DMS153 (cell line): ENCODE data around the gene AGFG1.
A peak's percentile ranks its signal among the peaks of the same experiment; 100 is the strongest.

Experiments used
- DNase-seq: peaks from one replicate; lab custom pipeline; 2025; lab: John Stamatoyannopoulos, UW

AGFG1 gene, protein sequence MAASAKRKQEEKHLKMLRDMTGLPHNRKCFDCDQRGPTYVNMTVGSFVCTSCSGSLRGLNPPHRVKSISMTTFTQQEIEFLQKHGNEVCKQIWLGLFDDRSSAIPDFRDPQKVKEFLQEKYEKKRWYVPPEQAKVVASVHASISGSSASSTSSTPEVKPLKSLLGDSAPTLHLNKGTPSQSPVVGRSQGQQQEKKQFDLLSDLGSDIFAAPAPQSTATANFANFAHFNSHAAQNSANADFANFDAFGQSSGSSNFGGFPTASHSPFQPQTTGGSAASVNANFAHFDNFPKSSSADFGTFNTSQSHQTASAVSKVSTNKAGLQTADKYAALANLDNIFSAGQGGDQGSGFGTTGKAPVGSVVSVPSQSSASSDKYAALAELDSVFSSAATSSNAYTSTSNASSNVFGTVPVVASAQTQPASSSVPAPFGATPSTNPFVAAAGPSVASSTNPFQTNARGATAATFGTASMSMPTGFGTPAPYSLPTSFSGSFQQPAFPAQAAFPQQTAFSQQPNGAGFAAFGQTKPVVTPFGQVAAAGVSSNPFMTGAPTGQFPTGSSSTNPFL

DNA sequence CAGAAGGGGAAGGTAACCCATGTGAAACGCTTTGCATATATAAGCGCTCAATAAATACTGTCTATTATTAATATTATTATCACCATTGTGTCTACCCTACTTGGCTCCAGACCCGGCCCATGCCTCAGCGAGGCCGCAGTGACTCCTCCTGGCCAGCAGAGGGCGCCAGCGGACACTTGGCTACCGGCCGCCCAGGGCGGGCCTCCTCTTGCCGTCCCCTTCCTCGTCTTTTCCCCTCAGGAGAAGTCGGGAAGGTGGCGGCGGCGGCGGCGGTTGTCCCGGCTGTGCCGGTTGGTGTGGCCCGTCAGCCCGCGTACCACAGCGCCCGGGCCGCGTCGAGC, at the start of gene AGFG1:
AGFG1 (plus strand) TSS at position 233 of the 341 bp plus-strand sequence. CDS start 266 bp downstream, outside the sequence.
- peak; percentile 61 for DNase-seq

DNA sequence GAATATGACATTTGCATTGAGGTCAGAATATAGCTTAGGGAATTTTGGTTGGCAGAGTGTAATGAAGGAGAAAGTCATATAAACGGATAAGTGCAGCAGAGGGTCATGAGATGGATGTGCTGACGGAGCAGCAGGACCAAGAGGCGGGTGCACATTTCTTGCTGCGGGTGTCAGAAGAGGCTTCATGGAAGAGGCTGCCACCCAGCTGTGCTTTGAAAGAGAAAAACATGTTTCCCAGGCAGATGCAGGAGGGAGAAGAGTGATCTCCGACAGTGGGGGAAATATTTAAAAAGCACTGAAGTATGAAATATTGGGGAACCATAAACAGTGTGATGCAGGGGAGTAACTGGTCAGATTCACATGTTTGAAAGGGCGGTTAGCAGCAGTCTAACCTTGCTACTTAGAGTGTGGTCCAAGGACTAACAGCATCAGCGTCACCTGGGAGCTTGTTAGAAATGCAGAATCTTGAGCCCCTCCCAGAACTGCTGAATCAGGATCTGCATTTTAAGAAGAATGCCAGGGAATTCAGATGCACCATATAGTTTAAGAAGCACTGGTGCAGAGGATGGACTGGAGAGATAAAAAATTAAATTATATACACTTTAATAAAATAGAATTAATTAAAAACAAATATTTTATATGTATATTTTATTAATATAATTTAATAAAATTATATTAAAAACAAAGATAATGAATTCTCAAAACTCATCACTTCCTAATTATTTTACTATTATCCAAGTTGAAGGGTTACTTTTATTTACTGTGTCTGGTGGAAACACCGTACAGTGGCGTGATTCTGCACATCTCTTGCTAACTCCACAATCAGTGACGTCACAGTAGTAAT, 48.1 kb upstream of the AGFG1 start:
- no peak for DNase-seq

DNA sequence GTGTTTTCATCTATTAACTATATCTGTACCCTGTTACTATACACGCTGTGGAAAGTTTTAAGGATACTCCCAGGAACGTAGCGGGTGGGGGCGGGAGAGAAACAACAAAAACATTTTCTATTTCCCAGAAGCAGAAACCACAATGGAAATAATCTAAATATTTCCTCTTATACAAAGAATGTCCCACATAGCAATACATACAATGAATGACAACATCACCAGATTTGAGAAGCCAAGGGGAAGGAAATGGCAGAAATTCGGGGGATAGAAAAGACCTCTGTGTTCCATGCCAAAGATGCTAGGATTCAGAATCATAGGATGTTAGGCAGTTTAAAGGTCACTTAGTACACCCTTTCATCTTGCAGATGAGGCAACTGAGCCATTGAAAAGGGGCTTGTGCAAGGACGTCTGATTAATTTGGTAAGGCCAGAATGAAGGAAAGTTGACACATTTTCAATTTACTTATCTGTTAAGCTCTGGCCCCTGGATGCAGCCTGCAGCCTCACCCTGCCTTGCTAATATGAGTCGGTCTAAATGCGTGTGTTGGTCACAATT, 43.1 kb upstream of the AGFG1 start:
- DNase-seq, result no peak

DNA sequence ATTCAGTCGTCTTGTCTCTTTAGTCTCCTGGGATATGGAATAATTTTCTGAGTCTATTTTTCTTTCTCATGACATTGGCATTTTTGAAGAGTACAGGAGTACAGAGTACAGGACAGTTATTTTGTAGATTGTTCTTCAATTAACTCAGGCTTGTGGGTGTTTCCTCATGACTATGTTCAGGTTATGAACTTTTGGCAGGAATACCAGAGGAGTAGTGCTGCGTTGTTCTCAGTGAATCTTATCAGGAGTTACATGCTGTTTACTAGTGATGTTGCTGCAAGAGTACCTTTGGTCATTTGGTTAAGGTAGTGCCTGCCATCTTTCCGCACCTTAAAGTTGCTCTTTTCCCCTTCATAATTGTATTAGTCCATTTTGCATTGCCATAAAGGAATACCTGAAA, 41.3 kb upstream of the AGFG1 start:
- no peak for DNase-seq

DNA sequence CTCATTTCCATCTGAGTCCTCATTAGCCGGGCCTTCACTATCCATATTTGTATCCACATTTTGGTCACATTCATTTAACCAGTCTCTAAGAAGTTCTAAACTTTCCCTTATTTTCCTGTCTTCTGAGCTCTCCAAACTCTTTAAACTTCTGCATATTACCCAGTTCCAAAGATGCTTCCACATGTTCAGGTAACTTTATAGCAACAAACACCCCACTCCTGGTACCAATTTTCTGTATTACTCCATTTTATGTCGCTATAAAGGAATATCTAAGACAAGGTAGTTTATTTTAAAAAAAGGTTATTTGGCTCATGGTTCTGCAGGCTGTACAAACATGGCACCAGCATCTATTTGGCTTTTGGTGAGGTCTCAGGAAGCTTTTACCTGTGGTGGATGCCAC, 38.8 kb upstream of the AGFG1 start:
- no peak for DNase-seq

DNA sequence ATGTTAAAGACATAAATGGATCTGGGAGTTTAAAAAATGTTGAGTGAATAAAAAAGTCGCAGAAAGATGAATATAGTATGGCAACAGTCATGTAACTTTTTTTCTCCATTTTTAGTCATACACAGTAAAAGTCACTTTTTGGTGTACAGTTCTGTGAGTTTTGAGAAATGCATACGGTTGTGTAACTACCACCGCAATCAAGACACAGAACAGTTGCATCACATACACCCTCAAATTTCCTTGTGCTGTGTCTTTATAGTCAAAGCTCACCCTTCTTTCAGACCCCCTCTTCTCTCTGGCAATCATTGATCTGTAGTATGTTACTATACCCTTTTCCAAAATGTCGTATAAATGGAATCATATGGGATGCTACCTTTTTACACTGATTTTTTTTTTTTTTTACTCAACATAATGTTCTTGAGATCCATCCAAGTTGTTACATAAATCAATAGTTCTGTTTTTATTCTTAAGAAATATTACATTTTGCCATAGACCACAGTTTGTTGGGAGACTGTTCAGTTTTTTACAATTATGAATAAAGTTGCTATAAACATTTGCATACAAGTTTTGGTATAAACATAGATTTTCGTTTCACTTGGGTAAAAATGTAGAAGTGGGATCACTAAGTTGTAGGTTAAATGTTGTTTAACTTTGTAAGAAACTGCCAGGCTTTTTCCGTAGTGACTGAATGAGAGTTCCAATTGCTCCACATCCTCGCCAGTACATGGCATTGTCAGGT, 35.4 kb upstream of the AGFG1 start:
- DNase-seq, result no peak

DNA sequence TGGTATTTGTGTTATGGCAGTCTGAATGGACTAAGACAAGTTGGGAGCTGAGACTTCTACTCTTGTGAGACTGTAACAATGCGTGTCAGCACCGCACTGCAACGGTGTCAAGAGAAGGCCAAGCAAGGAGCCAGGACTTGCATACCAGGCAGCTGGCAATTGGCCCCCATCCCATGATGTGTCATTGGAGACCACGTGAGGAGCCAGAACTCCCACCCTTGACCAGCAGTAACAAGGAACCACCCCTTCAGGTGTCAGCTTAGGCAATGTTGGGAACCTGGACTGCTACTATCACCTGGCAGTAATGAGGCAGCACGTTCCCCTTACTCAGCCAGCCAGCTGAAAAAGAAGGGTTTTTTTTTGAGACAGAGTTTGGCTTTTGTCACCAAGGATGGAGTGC, 32.7 kb upstream of the AGFG1 start:
- DNase-seq, result no peak

DNA sequence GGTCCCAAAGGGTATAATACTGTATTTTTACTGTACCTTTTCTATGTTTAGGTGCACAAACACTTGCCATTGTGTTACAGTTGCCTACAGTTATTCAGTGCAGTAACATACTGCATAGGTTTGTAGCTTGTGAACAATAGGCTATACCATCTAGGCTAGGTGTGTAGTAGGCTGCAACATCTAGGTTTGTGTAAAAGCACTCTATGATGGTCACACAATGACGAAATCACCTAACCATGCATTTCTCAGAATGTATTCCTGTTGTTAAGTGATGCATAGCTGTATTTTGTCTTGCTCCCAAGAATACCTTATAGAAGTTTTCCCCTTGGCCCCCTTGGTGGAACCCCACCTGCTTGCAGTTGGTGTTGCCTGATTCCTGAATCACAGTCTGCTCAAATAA, 29.3 kb upstream of the AGFG1 start:
- no peak for DNase-seq

DNA sequence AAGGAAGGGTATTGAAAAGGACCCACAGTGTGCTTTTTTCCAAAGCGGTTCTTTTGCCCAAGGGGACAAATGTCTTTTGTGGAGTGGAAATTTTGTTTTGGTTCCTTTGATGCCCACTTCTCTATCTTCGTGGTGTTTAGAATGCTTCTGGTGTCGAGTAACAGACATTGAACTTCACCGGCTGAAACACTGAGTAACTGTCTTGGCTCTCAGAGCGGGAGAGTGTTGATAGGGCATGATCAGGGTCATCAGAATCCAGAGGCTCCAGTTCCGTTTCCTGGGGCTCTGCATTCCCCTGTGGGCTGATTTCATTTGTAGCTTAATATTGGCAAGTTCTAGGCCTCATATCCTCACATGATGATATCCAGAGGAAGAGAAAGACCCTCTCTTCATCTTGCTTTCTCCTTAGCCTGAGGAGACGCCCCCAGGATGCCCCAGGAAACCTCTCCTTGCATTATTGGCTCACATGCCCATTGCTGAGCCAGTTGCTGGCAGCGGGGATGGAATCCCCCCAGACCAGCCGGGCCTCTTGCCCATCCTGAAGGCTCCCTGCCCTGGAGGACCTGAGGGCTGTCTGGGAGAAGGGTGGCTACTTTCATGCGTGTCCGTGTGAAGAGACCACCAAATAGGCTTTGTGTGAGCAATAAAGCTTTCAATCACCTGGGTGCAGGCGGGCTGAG, 27.9 kb upstream of the AGFG1 start:
- no peak for DNase-seq

DNA sequence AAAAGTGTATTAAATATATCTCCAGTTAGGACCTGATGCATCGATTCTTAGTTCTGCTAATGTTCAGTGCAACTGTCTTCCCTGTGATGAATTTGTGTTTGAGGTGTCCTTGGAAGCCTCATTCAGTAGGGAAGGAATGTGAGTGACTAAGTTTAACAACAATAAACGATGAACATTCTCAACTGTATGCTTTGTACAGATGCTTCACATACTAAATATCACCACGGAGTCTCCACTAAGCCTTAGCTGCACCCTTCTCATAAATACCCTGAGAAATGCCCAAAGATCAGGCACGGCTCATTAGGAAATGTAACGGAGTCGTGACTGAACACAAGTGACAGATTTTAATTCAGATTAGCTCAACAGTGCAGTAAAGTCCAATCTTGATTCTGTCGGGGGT, 24.4 kb upstream of the AGFG1 start:
- DNase-seq, result no peak

DNA sequence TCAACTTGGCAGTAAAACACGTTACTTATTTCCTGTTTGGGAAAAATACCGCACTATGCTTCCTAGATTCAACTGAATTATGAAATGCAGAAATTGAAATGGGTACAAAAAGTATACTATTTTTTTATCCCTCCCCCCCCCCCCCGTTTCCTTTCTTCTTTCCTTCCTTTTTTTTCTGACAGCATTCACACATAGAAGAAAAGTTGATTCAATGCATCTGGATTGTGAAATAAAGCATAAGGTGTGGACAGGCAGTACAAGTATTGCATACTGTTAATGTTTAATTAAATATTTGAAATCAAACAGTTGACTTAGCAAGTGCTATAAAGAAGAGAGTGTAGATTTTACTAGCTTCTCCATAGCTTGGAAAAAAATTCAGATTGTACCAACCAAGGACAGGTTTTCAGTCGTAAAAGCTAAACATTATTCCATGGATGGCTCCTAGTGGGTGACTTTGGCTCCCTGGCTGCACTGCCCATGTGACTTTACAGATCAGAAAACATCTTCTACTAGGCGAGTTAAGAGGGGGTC, 21.6 kb upstream of the AGFG1 start:
- no peak for DNase-seq

DNA sequence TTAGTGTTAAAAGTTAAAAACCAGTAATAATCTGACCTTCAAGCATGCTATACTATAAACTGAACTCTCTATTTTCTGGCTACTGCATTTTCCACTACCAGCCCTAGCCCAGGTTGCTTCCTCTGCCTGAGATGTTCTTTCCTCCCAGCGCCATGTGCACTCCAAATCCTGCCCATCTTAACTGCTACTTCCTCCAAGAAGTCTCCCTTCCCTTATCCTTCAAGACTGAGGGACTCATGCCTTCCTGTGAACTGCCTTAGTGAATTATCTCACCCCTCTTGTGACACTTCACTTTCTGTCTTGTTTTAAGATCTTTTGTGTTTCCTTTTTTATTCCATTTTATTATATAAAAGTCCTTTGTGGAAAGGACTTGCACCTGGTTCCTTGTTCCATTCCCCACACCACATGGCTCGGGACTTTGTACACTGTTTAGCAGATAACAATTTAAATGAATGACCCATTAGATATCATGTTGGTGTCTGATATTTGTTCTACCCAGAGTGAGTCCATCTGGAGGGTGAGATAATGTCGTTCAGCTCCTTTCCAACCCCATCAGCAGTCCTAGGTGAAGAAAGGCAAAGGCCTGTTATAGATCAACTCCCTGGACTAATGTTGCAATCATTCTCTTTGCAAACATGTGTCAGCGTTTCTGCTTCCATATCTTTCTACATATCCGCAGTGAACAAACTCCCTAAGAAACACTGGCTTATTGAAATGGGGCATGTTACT, 20.9 kb upstream of the AGFG1 start:
- DNase-seq, result no peak

DNA sequence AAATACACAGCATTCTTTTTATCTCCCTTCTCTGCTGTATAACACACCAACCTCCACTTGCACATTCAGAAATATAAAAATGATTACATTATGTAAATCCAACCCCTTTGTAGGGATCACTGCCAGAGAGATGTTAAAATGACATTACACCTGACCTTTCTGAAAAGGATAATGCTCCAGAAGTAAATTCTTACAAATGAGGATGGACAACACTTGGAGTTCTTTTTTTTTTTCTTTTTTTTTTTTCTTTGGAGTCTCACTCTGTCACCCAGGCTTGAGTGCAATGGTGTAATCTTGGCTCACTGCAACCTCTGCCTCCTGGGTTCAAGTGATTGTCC, 20.3 kb upstream of the AGFG1 start:
- no peak for DNase-seq

DNA sequence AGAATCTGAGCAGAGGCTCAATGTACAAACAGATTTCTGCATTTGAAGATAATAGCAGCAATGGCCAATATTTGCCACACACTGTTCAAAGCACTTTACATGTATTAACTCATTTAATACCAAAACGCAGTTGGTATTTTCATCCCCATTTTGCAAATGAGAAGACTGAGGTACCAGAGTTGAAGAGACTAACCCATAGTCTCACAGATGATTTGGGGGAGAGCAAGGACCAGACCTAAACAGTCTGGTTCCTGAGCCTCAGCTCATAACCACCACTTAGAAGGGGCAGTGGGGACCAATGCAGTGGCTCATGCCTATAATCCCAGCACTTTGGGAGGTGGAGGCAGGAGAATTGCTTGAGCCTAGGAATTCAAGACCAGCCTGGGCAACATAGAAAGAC, 18.1 kb upstream of the AGFG1 start:
- no peak for DNase-seq

DNA sequence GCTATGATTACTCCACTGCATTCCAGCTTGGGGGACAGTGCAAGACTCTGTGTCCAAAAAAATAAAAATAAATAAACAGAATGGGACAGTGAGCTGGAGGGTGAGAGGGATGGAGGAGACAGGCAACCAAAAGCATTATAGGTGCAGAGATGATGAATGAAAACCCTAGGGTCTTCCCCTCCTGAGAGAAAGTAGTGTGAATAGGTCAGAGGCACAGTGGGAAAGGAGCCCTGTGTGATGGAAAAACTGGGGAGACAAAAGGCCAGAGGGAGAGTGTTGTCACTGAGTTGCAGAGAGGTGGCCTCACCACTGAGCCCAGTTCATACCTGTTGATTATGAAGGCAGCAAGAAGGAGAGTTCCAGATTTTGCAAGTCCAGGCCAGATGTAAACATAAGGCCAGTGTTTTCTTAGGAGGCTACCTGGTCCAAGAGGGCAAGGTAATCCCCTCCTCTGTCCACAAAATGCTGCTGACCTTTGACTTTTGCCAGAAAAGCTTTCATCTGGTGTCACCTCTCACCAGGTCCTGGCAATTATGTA, 17.6 kb upstream of the AGFG1 start:
- DNase-seq, result no peak

DNA sequence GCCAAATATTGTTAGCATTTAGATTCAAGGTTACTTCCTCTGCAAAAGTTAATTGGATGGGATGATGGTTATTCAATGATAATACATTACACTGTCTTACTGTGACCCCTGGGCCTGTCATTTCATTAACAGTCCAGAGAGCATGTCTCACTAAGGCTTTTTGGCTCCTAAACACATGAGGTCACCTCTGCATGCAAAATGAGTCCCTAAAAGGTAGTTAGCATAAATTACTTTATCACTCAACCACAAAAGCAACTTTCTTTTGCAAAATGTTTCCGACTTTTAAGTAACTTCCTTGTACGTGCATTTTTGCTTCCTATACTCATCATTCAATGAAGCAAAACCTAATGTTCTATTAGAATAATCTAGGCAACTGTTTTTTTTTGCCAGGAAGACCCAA, 16.8 kb upstream of the AGFG1 start:
- no peak for DNase-seq

DNA sequence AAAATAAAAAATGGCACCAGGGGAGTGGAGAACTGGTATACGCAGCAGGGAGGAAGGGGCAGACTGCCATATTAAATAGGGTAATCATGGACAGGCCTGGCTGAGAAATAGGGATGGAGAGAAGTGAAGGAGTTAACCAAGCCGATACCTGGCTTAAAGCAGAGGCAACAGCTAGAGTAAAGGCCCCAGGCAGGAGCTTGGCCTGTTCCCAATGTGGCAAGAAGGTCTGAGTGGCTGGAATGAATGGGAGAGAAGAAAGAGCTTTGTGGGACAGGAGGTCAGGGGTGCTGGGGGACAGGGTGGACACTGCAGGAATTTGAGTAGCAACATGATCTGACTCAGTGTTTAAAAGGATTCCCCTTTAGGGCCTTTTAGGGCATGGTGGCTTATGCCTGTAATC, 15.9 kb upstream of the AGFG1 start:
- DNase-seq, result no peak

DNA sequence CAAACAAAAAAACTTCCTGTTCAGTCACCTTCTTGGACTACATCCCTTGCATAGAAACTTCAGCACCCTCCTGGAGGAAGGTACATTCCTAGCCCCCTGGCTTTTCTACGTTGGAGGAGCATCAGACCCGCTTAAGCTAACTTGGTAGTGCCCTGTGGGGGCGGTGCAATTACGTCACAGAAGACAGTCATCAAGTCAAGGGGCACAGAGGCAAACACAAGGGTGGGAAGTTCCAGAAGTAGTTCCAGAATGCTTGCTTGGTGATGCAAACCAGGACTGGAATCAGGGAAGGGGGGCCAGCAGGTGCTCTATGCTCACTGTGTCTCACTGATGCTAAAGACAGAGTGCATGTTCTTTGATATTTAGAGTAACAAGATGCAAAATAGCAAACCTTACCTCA, 15.2 kb upstream of the AGFG1 start:
- no peak for DNase-seq

DNA sequence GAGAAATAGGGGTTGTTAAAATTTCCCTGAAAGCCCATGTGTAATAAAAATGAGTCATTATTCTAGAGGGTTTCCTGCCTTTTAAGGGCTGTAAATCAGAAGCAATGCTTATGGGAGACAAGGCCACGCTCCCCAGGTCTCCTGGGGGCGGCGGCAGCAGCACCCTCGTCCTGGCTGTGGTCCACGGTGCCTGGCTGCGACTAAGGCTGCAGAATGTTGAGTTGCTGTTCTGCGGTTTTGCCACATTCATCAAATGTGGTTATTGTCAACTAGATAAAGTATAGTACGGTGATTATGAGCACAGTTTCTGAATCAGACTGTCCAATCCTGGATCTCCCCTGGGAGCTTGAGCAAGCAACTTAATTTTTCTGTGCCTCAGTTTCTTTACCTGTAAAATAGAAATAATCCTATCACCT, 11.9 kb upstream of the AGFG1 start:
- no peak for DNase-seq

DNA sequence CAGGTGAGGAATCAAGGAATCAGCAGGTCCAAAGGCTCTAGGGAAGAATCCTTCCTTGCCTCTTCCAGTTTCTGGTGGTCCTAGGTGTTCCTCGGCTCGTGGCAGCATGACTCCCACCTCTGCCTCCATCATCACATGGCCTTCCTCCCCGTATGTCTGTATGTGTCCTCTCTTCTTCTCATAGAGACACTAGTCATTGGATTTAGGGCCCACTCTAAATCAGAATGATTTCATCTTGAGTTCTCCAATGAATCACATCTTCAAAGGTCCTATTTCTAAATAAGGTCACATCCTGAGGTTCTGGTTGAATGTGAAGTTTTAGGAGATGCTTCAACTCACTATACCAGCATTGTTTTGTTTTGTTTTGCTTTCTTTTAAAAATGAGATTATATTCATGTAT, 11.1 kb upstream of the AGFG1 start:
- no peak for DNase-seq
